H1 (cell line): ENCODE data around the gene LRRC56. TPM values are rescaled to one million over a fixed set of nuclear protein-coding genes. Genes with fewer than 3 reads are reported as not detected.

Experiments used
- CTCF ChIA-PET: fragments of 300-600 bp; sonication (Branson Sonifier 250); formaldehyde crosslinking; loops from one replicate; lab custom pipeline; 2021; ENCODE audit not compliant: partially characterized antibody; lab: Charles Lee
- POLR2A ChIA-PET: fragments of 300-600 bp; sonication (Branson Sonifier 250); formaldehyde crosslinking; loops from one replicate; lab custom pipeline; 2021; ENCODE audit warnings: inconsistent platforms; ENCODE audit not compliant: partially characterized antibody; lab: Charles Lee
- DNase-seq, 2 experiments: peaks; one replicate each; pipeline versions ENCODE4 v3.0.0 to v3.0.0-alpha.2; 2010 to 2022; ENCODE audit warnings: low spot score in 2 of 2, low read depth in 1 of 2, mixed read lengths in 1 of 2
- FAIRE-seq: peaks from 2 replicates; lab custom pipeline; 2011; peaks lifted over from hg19 to GRCh38; lab: Jason Lieb, UNC
- H2AFZ ChIP-seq: 2 replicates; pipeline ENCODE4 v1.8.1; 2012; ENCODE audit warnings: low read length, inconsistent platforms
- H2AK5ac ChIP-seq: 2 replicates; pipeline ENCODE4 v1.6.1; 2013; ENCODE audit warnings: low read depth, low read length
- H2BK120ac ChIP-seq: replicated peaks from 2 replicates; pipeline ENCODE3; 2013; ENCODE audit warnings: low read depth, low read length, inconsistent platforms
- H2BK12ac ChIP-seq: 2 replicates; pipeline ENCODE4 v1.6.1; 2013; ENCODE audit warnings: low read depth, low read length
- H2BK15ac ChIP-seq: 2 replicates; pipeline ENCODE4 v1.6.1; 2013; ENCODE audit warnings: low read length
- H2BK20ac ChIP-seq: 2 replicates; pipeline ENCODE4 v1.6.1; 2013; ENCODE audit warnings: low read length
- H2BK5ac ChIP-seq: 2 replicates; pipeline ENCODE4 v1.6.1; 2013; ENCODE audit warnings: low read depth, low read length
- H3K14ac ChIP-seq: 2 replicates; pipeline ENCODE4 v1.6.1; 2013; ENCODE audit warnings: inconsistent platforms; ENCODE audit not compliant: insufficient read length
- H3K18ac ChIP-seq: 2 replicates; pipeline ENCODE4 v1.6.1; 2013; ENCODE audit warnings: low read length; ENCODE audit errors: extremely low read depth
- H3K23ac ChIP-seq: 2 replicates; pipeline ENCODE4 v1.6.1; 2013; ENCODE audit warnings: inconsistent platforms; ENCODE audit not compliant: insufficient read length
- H3K23me2 ChIP-seq: 2 replicates; pipeline ENCODE4 v1.6.1; 2013; ENCODE audit warnings: low read depth, low read length
- H3K27ac ChIP-seq: 2 replicates; pipeline ENCODE4 v1.6.1; 2011; ENCODE audit warnings: low read depth, low read length, inconsistent platforms
- H3K27me3 ChIP-seq, 4 experiments: replicated peaks in 1 of 4; 1 replicate in 1 of 4; 2 replicates in 3 of 4; pipeline versions ENCODE4 v1.6.1 to v1.8.1; 2011 to 2013; ENCODE audit warnings: low read length in 3 of 4, mild to moderate bottlenecking in 3 of 4, inconsistent platforms in 2 of 4, mixed read lengths in 2 of 4, moderate library complexity in 1 of 4; ENCODE audit not compliant: control insufficient read depth in 3 of 4, insufficient read depth in 3 of 4; ENCODE audit errors: extremely low read depth in 1 of 4
- H3K36me3 ChIP-seq, 4 experiments: 2 replicates each; pipeline versions ENCODE4 v1.6.1 to v1.8.1; 2011 to 2013; ENCODE audit warnings: mild to moderate bottlenecking in 4 of 4, low read length in 3 of 4, moderate library complexity in 2 of 4, control low read depth in 1 of 4, inconsistent platforms in 1 of 4; ENCODE audit not compliant: insufficient read depth in 4 of 4, control insufficient read depth in 2 of 4
- H3K4ac ChIP-seq: replicated peaks from 2 replicates; pipeline ENCODE3; 2013; ENCODE audit warnings: low read length, low read depth, mixed read lengths, inconsistent platforms; ENCODE audit not compliant: insufficient read length
- H3K4me1 ChIP-seq, 4 experiments: replicated peaks in 1 of 4; 1 replicate in 1 of 4; 2 replicates in 3 of 4; pipeline versions ENCODE4 v1.6.1 to v1.8.1; 2011 to 2013; ENCODE audit warnings: low read length in 3 of 4, inconsistent platforms in 2 of 4, mixed read lengths in 1 of 4; ENCODE audit not compliant: insufficient read depth in 4 of 4, control insufficient read depth in 3 of 4
- H3K4me2 ChIP-seq, 2 experiments: 2 replicates each; pipeline versions ENCODE4 v1.6.1 to v1.8.1; 2011 to 2013; ENCODE audit warnings: low read depth in 2 of 2, low read length in 2 of 2, control low read depth in 1 of 2, inconsistent platforms in 1 of 2, mild to moderate bottlenecking in 1 of 2; ENCODE audit not compliant: insufficient read depth in 1 of 2
- H3K4me3 ChIP-seq, 4 experiments: fragments of 200-600, 300-600 bp in 1 of 4; sonication (generic), shearing (Covaris generic), sonication (Bioruptor Twin) in 1 of 4; 2 replicates each; pipeline versions ENCODE4 v1.5.1 to v1.8.1; 2011 to 2016; ENCODE audit warnings: low read length in 4 of 4, low read depth in 3 of 4, control low read depth in 2 of 4, inconsistent platforms in 2 of 4, mild to moderate bottlenecking in 2 of 4, mixed read lengths in 1 of 4, moderate library complexity in 1 of 4; ENCODE audit not compliant: insufficient read depth in 2 of 4; ENCODE audit errors: extremely low read depth in 1 of 4
- H3K56ac ChIP-seq: replicated peaks from 2 replicates; pipeline ENCODE3; 2013; ENCODE audit warnings: low read depth, mild to moderate bottlenecking, mixed read lengths, low read length, inconsistent platforms; ENCODE audit not compliant: insufficient read length
- H3K79me1 ChIP-seq: 2 replicates; pipeline ENCODE4 v1.6.1; 2013; ENCODE audit warnings: low read depth, low read length, control low read depth
- H3K79me2 ChIP-seq, 2 experiments: 2 replicates each; pipeline versions ENCODE4 v1.6.1 to v1.8.1; 2012 to 2013; ENCODE audit warnings: low read length in 2 of 2, mild to moderate bottlenecking in 2 of 2, inconsistent platforms in 1 of 2; ENCODE audit not compliant: insufficient read depth in 2 of 2, control insufficient read depth in 1 of 2
- H3K9ac ChIP-seq, 4 experiments: replicated peaks in 1 of 4; 1 replicate in 1 of 4; 2 replicates in 3 of 4; pipeline versions ENCODE4 v1.6.1 to v1.8.1; 2011 to 2013; ENCODE audit warnings: low read depth in 3 of 4, low read length in 3 of 4, control low read depth in 2 of 4, mild to moderate bottlenecking in 2 of 4, moderate library complexity in 2 of 4, inconsistent platforms in 1 of 4; ENCODE audit errors: extremely low read depth in 1 of 4
- H3K9me3 ChIP-seq, 2 experiments: 2 replicates each; pipeline versions ENCODE4 v1.6.1 to v1.8.1; 2012 to 2013; ENCODE audit warnings: mild to moderate bottlenecking in 2 of 2, moderate library complexity in 2 of 2, control low read depth in 1 of 2, inconsistent platforms in 1 of 2, low read depth in 1 of 2, low read length in 1 of 2, mixed read lengths in 1 of 2; ENCODE audit not compliant: insufficient read depth in 2 of 2
- H4K20me1 ChIP-seq, 2 experiments: replicated peaks in 1 of 2; 2 replicates each; pipeline versions ENCODE3 to v1.8.1; 2011 to 2013; ENCODE audit warnings: inconsistent platforms in 2 of 2, low read length in 2 of 2, mild to moderate bottlenecking in 1 of 2; ENCODE audit not compliant: insufficient read depth in 2 of 2, control insufficient read depth in 1 of 2
- H4K5ac ChIP-seq: 2 replicates; pipeline ENCODE4 v1.6.1; 2013; ENCODE audit warnings: low read length, low read depth, mixed read lengths, inconsistent platforms; ENCODE audit not compliant: insufficient read length
- H4K8ac ChIP-seq: 2 replicates; pipeline ENCODE4 v1.8.0; 2013; ENCODE audit warnings: mild to moderate bottlenecking, moderate library complexity, low read length, inconsistent platforms; ENCODE audit not compliant: insufficient read depth; ENCODE audit errors: extremely low read depth
- H4K91ac ChIP-seq: replicated peaks from 2 replicates; pipeline ENCODE3; 2013; ENCODE audit warnings: low read length, mixed read lengths, inconsistent platforms; ENCODE audit not compliant: insufficient read length
- BACH1 ChIP-seq: IDR thresholded peaks from 2 replicates; pipeline ENCODE4 v1.6.1; 2012; ENCODE audit warnings: low read length, improper control_type of control experiment
- CBX5 ChIP-seq: fragments of 300-800, 300-1000 bp; sonication (generic); IDR thresholded peaks from 2 replicates; pipeline ENCODE4 v1.7.1; 2016; ENCODE audit warnings: antibody characterized with exemption, low read length, low read depth
- CBX8 ChIP-seq: fragments of 300-800, 300-1000 bp; sonication (generic); IDR thresholded peaks from 2 replicates; pipeline ENCODE4 v1.7.1; 2016; ENCODE audit warnings: low read depth, low read length, borderline replicate concordance
- HDAC2 ChIP-seq, 2 experiments: fragments of 300-600 bp in 1 of 2; sonication (generic) in 1 of 2; IDR thresholded peaks; 2 replicates each; pipeline ENCODE4 v1.6.1; 2011 to 2012; ENCODE audit warnings: low read depth in 2 of 2, low read length in 2 of 2, mild to moderate bottlenecking in 2 of 2, moderate library complexity in 2 of 2, borderline replicate concordance in 1 of 2, inconsistent platforms in 1 of 2
- POLR2A ChIP-seq, 2 experiments: IDR thresholded peaks; 1 replicate in 1 of 2; 2 replicates in 1 of 2; pipeline ENCODE4 v1.6.1; 2011; ENCODE audit warnings: low read depth in 2 of 2, low read length in 2 of 2, mild to moderate bottlenecking in 2 of 2; ENCODE audit errors: control extremely low read depth in 1 of 2
- RBBP5 ChIP-seq: IDR thresholded peaks from 2 replicates; pipeline ENCODE4 v1.7.1; 2012; ENCODE audit warnings: low read depth, mild to moderate bottlenecking, inconsistent platforms, low read length, moderate library complexity, borderline replicate concordance
- WGBS, 2 experiments: shearing (Covaris generic) in 1 of 2; methylation state at CpG; one replicate each; pipeline versions ENCODE4 v1.1.6 to v1.1.7; 2013 to 2015; ENCODE audit warnings: low lambda C conversion rate in 2 of 2, mixed read lengths in 2 of 2, inconsistent platforms in 1 of 2, low coverage in 1 of 2, missing lambda C conversion rate in 1 of 2; ENCODE audit not compliant: insufficient replicate concordance in 2 of 2, insufficient coverage in 1 of 2, insufficient read length in 1 of 2; ENCODE audit errors: extremely low coverage in 1 of 2, missing lambda C conversion rate in 1 of 2; 5-methylcytosine and 5-hydroxymethylcytosine counted together
- polyA plus RNA-seq, 7 experiments: library from polyadenylated mRNA; depleted of rRNA in 3 of 7; stranded (reverse) in 5 of 7; unstranded in 2 of 7; fragments of >200 nt in 5 of 7; fragments of 200-250 nt in 2 of 7; gene quantifications; 1 replicate in 5 of 7; 2 replicates in 1 of 7; 4 replicates in 1 of 7; pipeline versions ENCODE4 v1.2.1 to v1.2.3, GENCODE V29; 2011 to 2013; ENCODE audit warnings: missing spikeins in 2 of 7, mixed read lengths in 2 of 7
- total RNA-seq: library from RNA; stranded (reverse); fragmentation: NEBNext Ultra II Directional; extraction: Animal tissue kit (Norgen Biotek cat#: 25700); gene quantifications from 2 replicates; pipeline ENCODE4 v1.2.1, GENCODE V29; 2021
- TF ChIP-seq, protein P1 (sequence below), 3 experiments: IDR thresholded peaks; 1 replicate in 2 of 3; 2 replicates in 1 of 3; pipeline versions ENCODE4 v1.5.1 to v1.6.1; 2011; ENCODE audit warnings: low read length in 3 of 3, mild to moderate bottlenecking in 3 of 3, inconsistent platforms in 2 of 3, low read depth in 1 of 3, moderate library complexity in 1 of 3; ENCODE audit not compliant: insufficient read depth in 1 of 3; ENCODE audit errors: control extremely low read depth in 1 of 3
- TF ChIP-seq, protein P2 (sequence below): IDR thresholded peaks from 2 replicates; pipeline ENCODE4 v1.6.1; 2011; ENCODE audit warnings: low read depth, mild to moderate bottlenecking, low read length; ENCODE audit not compliant: insufficient read depth

Gene LRRC56
- total and polyA plus RNA-seq, 2 of the 8 experiments (the other 6 are each of a cell fraction or from before 2014, with no cell fraction given) = 0.94 to 1.9 TPM

DNA sequence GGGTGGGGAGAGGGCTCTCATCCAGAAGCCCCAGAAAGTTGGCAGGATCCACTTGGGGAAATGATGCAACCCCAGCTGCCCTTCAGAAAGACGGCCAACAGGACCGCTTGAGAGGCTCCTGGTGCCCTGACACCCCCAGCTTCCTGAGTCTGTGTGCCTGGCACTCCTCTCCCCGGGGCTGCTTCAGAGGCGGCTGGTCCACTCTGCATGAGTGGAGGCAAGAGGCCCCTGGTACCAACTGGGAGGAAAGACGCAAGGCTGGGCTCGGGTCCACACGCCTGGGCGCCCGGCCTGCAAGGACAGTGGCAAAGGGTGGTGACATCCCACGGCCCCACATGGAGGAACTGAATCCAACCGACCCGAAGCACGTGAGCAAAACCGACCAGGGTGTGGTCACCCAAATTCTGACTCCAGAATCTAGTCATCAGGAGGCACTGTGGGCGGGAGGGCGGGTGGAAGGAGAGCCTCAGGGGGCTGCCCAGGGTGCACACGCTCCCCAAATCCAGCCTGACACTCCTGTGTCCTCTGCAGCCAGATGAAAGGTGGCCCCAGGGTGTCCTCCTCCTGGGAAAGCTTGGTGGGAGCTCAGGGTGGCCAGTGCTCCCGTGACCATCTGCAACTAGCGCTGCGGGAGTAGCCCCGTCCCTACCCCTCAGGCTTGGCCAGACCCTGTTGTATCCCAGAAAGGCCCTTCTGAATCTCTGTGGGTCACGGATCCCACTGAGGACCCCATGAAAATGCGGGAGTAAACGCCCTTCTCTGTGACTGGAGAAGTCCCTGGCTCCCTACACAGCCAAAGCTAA, 33.9 kb upstream of the LRRC56 start:
- H2BK12ac ChIP-seq = no peak overlapping the region
- no peak overlapping the region for H3K4ac ChIP-seq
- H3K4me3 ChIP-seq = peak overlapping the region in 1 of 4 experiments; percentile 23; a peak in 1 of 8 replicates
- TF ChIP-seq CBX5 (no peak), RBBP5 (no peak), BACH1 (no peak), CBX8 (no peak), HDAC2 (IDR thresholded peaks at IDR 0.05; ENCODE audit: borderline replicate concordance in 1 of 2, low read depth in 2 of 2, low read length in 2 of 2) (no peak), POLR2A (IDR thresholded peaks at IDR 0.05; ENCODE audit: control extremely low read depth in 1 of 2, low read depth in 2 of 2, low read length in 2 of 2) (no peak)
- TF ChIP-seq, protein P1, sequence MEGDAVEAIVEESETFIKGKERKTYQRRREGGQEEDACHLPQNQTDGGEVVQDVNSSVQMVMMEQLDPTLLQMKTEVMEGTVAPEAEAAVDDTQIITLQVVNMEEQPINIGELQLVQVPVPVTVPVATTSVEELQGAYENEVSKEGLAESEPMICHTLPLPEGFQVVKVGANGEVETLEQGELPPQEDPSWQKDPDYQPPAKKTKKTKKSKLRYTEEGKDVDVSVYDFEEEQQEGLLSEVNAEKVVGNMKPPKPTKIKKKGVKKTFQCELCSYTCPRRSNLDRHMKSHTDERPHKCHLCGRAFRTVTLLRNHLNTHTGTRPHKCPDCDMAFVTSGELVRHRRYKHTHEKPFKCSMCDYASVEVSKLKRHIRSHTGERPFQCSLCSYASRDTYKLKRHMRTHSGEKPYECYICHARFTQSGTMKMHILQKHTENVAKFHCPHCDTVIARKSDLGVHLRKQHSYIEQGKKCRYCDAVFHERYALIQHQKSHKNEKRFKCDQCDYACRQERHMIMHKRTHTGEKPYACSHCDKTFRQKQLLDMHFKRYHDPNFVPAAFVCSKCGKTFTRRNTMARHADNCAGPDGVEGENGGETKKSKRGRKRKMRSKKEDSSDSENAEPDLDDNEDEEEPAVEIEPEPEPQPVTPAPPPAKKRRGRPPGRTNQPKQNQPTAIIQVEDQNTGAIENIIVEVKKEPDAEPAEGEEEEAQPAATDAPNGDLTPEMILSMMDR (IDR thresholded peaks at IDR 0.05; ENCODE audit: control extremely low read depth in 1 of 3, insufficient read depth in 1 of 3, low read depth in 1 of 3, low read length in 3 of 3) = no peak
- TF ChIP-seq, protein P2, sequence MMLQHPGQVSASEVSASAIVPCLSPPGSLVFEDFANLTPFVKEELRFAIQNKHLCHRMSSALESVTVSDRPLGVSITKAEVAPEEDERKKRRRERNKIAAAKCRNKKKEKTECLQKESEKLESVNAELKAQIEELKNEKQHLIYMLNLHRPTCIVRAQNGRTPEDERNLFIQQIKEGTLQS = no peak
- no peak overlapping the region for H4K91ac ChIP-seq
- peak overlapping the region in 1 of 2 experiments; percentile 68; a peak in 1 of 4 replicates for H3K4me2 ChIP-seq
- peaks cover 8% of the 10 kb centered on the region for H3K23me2 ChIP-seq
- H2BK120ac ChIP-seq = no peak overlapping the region
- H3K56ac ChIP-seq = no peak overlapping the region
- H2BK5ac ChIP-seq = no peak overlapping the region
- FAIRE-seq = no peak
- H3K4me1 ChIP-seq = peaks cover 0 to 9% (median 2%) of the 10 kb centered on the region in 4 experiments; a peak in 3 of 7 replicates
- peak overlapping the region; percentile 60 for H4K8ac ChIP-seq
- peaks cover 8 to 26% (median 13%) of the 10 kb centered on the region in 4 experiments; a peak in 6 of 8 replicates for H3K36me3 ChIP-seq
- CTCF ChIA-PET = no interaction called here
- H2AK5ac ChIP-seq = no peak overlapping the region
- DNase-seq = no peak
- peaks cover 0 to 14% of the 10 kb centered on the region in 2 experiments; a peak in 1 of 4 replicates for H3K79me2 ChIP-seq
- WGBS, 2 experiments = 92% methylated on average over 18 of the region's 24 CpGs; no CpG with 5 or more reads in 1 of the 2 experiments
- POLR2A ChIA-PET = interaction anchor here (0.9 to 7.1 kb wide), 4 partner anchors 10 to 31 kb away, joined by 3 to 41 read pairs (median 3); no protein-coding TSS in a partner anchor
- H4K5ac ChIP-seq = no peak overlapping the region
- no peak overlapping the region for H2AFZ ChIP-seq
- no peak overlapping the region for H3K14ac ChIP-seq
- H3K18ac ChIP-seq = no peak overlapping the region
- peaks cover 2% of the 10 kb centered on the region for H3K79me1 ChIP-seq
- H3K9ac ChIP-seq = no peak overlapping the region
- no peak overlapping the region for H3K27ac ChIP-seq
- H3K23ac ChIP-seq = no peak overlapping the region
- no peak overlapping the region for H2BK20ac ChIP-seq
- H3K27me3 ChIP-seq = no peaks in the 10 kb centered on the region
- H4K20me1 ChIP-seq = peaks cover 2 to 6% of the 10 kb centered on the region in 2 experiments
- H3K9me3 ChIP-seq = peaks cover 0 to 3% of the 10 kb centered on the region in 2 experiments; a peak in 1 of 4 replicates
- no peak overlapping the region for H2BK15ac ChIP-seq
